IMR-90 (cell line): Measurements from ENCODE around the gene HOXC6. TPM values are rescaled to one million over a fixed set of nuclear protein-coding genes. Genes with fewer than 3 reads are reported as not detected.
"Not testable (repeated sequence)": the region's sequence is repeated elsewhere in the genome, so short reads cannot be mapped to it uniquely, and the experiment has no call there.

ENCODE experiments used
- ATAC-seq: fragments of 200-7000 bp; cut with Tn5 transposase; 2 replicates; pipeline ENCODE4 v1.9.1; 2020; ENCODE audit warnings: low read depth, mild to moderate bottlenecking, moderate library complexity
- BruUV-seq: library from RNA; stranded (reverse); fragments of 400-500 nt; replicated peaks from 2 replicates; lab custom pipeline; 2021; lab: Mats Ljungman, UMichigan
- CTCF ChIA-PET: fragments of 300-600 bp; formaldehyde crosslinking; extraction: SDS; loops from one replicate; lab custom pipeline; 2021; ENCODE audit warnings: antibody characterized with exemption; lab: Yijun Ruan, JAX
- POLR2A ChIA-PET: fragments of 300-600 bp; sonication (Branson Sonifier 250); formaldehyde crosslinking; loops from one replicate; lab custom pipeline; 2022; ENCODE audit warnings: antibody characterized with exemption; ENCODE audit not compliant: unreplicated experiment; lab: Charles Lee
- DNase-seq: peaks from one replicate; pipeline ENCODE4 v3.0.0; 2013
- H2AFZ ChIP-seq: replicated peaks from 2 replicates; pipeline ENCODE3; 2013; ENCODE audit warnings: low read length, mild to moderate bottlenecking; ENCODE audit not compliant: poor library complexity
- H2AK5ac ChIP-seq: 2 replicates; pipeline ENCODE4 v1.6.1; 2013; ENCODE audit warnings: low read depth, low read length, inconsistent platforms
- H2AK9ac ChIP-seq: replicated peaks from 2 replicates; pipeline ENCODE3; 2013; ENCODE audit warnings: mild to moderate bottlenecking, low read depth, low read length, moderate library complexity; ENCODE audit not compliant: poor library complexity
- H2BK120ac ChIP-seq: 2 replicates; pipeline ENCODE4 v1.6.1; 2013; ENCODE audit warnings: low read depth, low read length, inconsistent platforms
- H2BK15ac ChIP-seq: 3 replicates; pipeline ENCODE4 v1.6.1; 2013; ENCODE audit warnings: low read depth, low read length, inconsistent platforms
- H2BK20ac ChIP-seq: 2 replicates; pipeline ENCODE4 v1.6.1; 2013; ENCODE audit warnings: low read depth, mild to moderate bottlenecking, inconsistent platforms, low read length, moderate library complexity
- H2BK5ac ChIP-seq: 2 replicates; pipeline ENCODE4 v1.6.1; 2013; ENCODE audit warnings: mild to moderate bottlenecking, low read depth, low read length, inconsistent platforms; ENCODE audit not compliant: poor library complexity, severe bottlenecking
- H3K14ac ChIP-seq: replicated peaks from 2 replicates; pipeline ENCODE4 v1.6.1; 2013; ENCODE audit warnings: low read depth, low read length, inconsistent platforms
- H3K18ac ChIP-seq: 2 replicates; pipeline ENCODE4 v1.6.1; 2013; ENCODE audit warnings: low read depth, low read length, control low read depth
- H3K23ac ChIP-seq: 2 replicates; pipeline ENCODE4 v1.6.1; 2013; ENCODE audit warnings: low read depth, low read length, inconsistent platforms
- H3K27ac ChIP-seq: 2 replicates; pipeline ENCODE4 v1.5.1; 2013; ENCODE audit warnings: mild to moderate bottlenecking, control low read depth, low read length; ENCODE audit not compliant: insufficient read depth
- H3K27me3 ChIP-seq: 2 replicates; pipeline ENCODE4 v1.6.1; 2013; ENCODE audit warnings: low read length; ENCODE audit not compliant: control insufficient read depth, insufficient read depth
- H3K36me3 ChIP-seq: 2 replicates; pipeline ENCODE4 v1.6.1; 2013; ENCODE audit warnings: low read length, mixed read lengths; ENCODE audit not compliant: control insufficient read depth, insufficient read depth
- H3K4ac ChIP-seq: 2 replicates; pipeline ENCODE4 v1.6.1; 2013; ENCODE audit warnings: low read depth, low read length, inconsistent platforms
- H3K4me1 ChIP-seq: 2 replicates; pipeline ENCODE4 v1.6.1; 2013; ENCODE audit warnings: low read length, mixed read lengths; ENCODE audit not compliant: control insufficient read depth, insufficient read depth
- H3K4me2 ChIP-seq: 2 replicates; pipeline ENCODE4 v1.6.1; 2013; ENCODE audit warnings: low read depth, mild to moderate bottlenecking, control low read depth, low read length, moderate library complexity
- H3K4me3 ChIP-seq: 2 replicates; pipeline ENCODE4 v1.5.1; 2013; ENCODE audit warnings: low read depth, mild to moderate bottlenecking, control low read depth, low read length, moderate library complexity; ENCODE audit not compliant: insufficient read depth
- H3K56ac ChIP-seq: 2 replicates; pipeline ENCODE4 v1.6.1; 2013; ENCODE audit warnings: low read length, inconsistent platforms; ENCODE audit not compliant: insufficient read depth; ENCODE audit errors: extremely low read depth
- H3K79me1 ChIP-seq, 2 experiments: 2 replicates each; pipeline ENCODE4 v1.6.1; 2013; ENCODE audit warnings: low read length in 2 of 2, inconsistent platforms in 1 of 2, low read depth in 1 of 2
- H3K9ac ChIP-seq: 2 replicates; pipeline ENCODE4 v1.6.1; 2013; ENCODE audit warnings: low read depth, low read length, control low read depth
- H3K9me1 ChIP-seq: 2 replicates; pipeline ENCODE4 v1.6.1; 2013; ENCODE audit warnings: low read length, inconsistent platforms; ENCODE audit not compliant: insufficient read depth
- H3K9me3 ChIP-seq: 2 replicates; pipeline ENCODE4 v1.6.1; 2013; ENCODE audit warnings: low read length; ENCODE audit not compliant: control insufficient read depth, insufficient read depth
- H4K20me1 ChIP-seq: 2 replicates; pipeline ENCODE4 v1.6.1; 2013; ENCODE audit warnings: low read length, inconsistent platforms; ENCODE audit not compliant: insufficient read depth
- H4K5ac ChIP-seq: 2 replicates; pipeline ENCODE4 v1.6.1; 2013; ENCODE audit warnings: mild to moderate bottlenecking, low read depth, low read length, control low read depth
- H4K8ac ChIP-seq, 2 experiments: 2 replicates each; pipeline ENCODE4 v1.6.1; 2013; ENCODE audit warnings: low read depth in 2 of 2, low read length in 2 of 2, control low read depth in 1 of 2, inconsistent platforms in 1 of 2
- H4K91ac ChIP-seq: 2 replicates; pipeline ENCODE4 v1.6.1; 2013; ENCODE audit warnings: low read depth, low read length, inconsistent platforms; ENCODE audit not compliant: insufficient read depth
- BHLHE40 ChIP-seq: fragments of 150-350 bp; IDR thresholded peaks from 2 replicates; pipeline ENCODE4 v1.6.1; 2016; ENCODE audit warnings: mild to moderate bottlenecking, low read depth, low read length
- CEBPB ChIP-seq: IDR thresholded peaks from 2 replicates; pipeline ENCODE4 v1.6.1; 2012; ENCODE audit warnings: low read depth, low read length, improper control_type of control experiment
- WGBS, 2 experiments: methylation state at CpG; one replicate each; pipeline versions ENCODE4 v1.1.5 to v1.1.7; 2013; ENCODE audit warnings: missing lambda C conversion rate in 2 of 2; ENCODE audit not compliant: insufficient read length in 1 of 2; ENCODE audit errors: extremely low coverage in 2 of 2; 5-methylcytosine and 5-hydroxymethylcytosine counted together
- dilution Hi-C: fragments of 300-500 bp; cut with HindIII; formaldehyde crosslinking; loops from one replicate; pipeline ENCODE4 v1.14.3; 2018; ENCODE audit warnings: low sequenced_read_pairs; ENCODE audit not compliant: unreplicated experiment
- in situ Hi-C: fragments of 300-500 bp; cut with MboI; formaldehyde crosslinking; loops from 3 replicates; pipeline ENCODE4 v1.14.3; 2019; ENCODE audit warnings: low sequenced_read_pairs, inconsistent platforms, mixed read lengths
- intact Hi-C: fragments of 100-400 bp; cut with micrococcal nuclease; formaldehyde crosslinking; loops from 2 replicates; pipeline ENCODE4 v1.10.0; 2022
- polyA plus RNA-seq, 3 experiments: library from polyadenylated mRNA; depleted of rRNA; stranded (reverse); fragments of >200 nt; gene quantifications; 2 replicates each; pipeline ENCODE4 v1.2.3, GENCODE V29; 2012; ENCODE audit warnings: low replicate concordance in 1 of 3
- total RNA-seq: library from RNA; depleted of rRNA; stranded (reverse); fragments of >200 nt; gene quantifications from 2 replicates; pipeline ENCODE4 v1.2.3, GENCODE V29; 2012
- TF ChIP-seq, protein P1 (sequence below): fragments of 150-350 bp; IDR thresholded peaks from 2 replicates; pipeline ENCODE4 v1.6.1; 2017; ENCODE audit warnings: mild to moderate bottlenecking, antibody characterized with exemption, low read length, low read depth

The HOXC6 gene
- total and polyA plus RNA-seq, 2 of the 4 experiments (the other 2 are of a cell fraction) = 1.1 TPM; not detected in 1

- Histone ChIP-seq H3K9me1 (no peaks in the 10 kb centered on the region), H3K79me1 (no peaks in the 10 kb centered on the region), H2BK20ac (no peak overlapping the region), H4K8ac (no peak overlapping the region), H3K9ac (no peak overlapping the region), H3K4ac (no peak overlapping the region), H3K4me3 (no peak overlapping the region), H2BK15ac (no peak overlapping the region), H3K27me3 (peaks cover 22% of the 10 kb centered on the region), H2AK9ac (no peak overlapping the region), H2AFZ (no peak overlapping the region), H4K20me1 (no peaks in the 10 kb centered on the region), H3K23ac (no peak overlapping the region), H4K91ac (no peak overlapping the region), H3K27ac (no peak overlapping the region), H2BK5ac (no peak overlapping the region), H3K36me3 (no peaks in the 10 kb centered on the region), H3K4me1 (no peaks in the 10 kb centered on the region), H3K4me2 (no peak overlapping the region), H3K56ac (no peak overlapping the region), H3K18ac (no peak overlapping the region), H2BK120ac (no peak overlapping the region), H4K5ac (no peak overlapping the region), H2AK5ac (no peak overlapping the region), H3K14ac (no peak overlapping the region), H3K9me3 (no peaks in the 10 kb centered on the region)
- in situ Hi-C loops = no loop called here
- DNase-seq = no peak
- intact Hi-C loops = no loop called here
- ChIA-PET POLR2A (no interaction called here), CTCF (no interaction called here)
- dilution Hi-C loops = no loop called here
- TF ChIP-seq, protein P1, sequence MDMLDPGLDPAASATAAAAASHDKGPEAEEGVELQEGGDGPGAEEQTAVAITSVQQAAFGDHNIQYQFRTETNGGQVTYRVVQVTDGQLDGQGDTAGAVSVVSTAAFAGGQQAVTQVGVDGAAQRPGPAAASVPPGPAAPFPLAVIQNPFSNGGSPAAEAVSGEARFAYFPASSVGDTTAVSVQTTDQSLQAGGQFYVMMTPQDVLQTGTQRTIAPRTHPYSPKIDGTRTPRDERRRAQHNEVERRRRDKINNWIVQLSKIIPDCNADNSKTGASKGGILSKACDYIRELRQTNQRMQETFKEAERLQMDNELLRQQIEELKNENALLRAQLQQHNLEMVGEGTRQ = no peak
- TF ChIP-seq BHLHE40 = no peak
- no peak for TF ChIP-seq CEBPB
- ATAC-seq = no peak
- no TSS peak for BruUV-seq
Observed at GRCh38 chr12:54075974-54076373, 47.7 kb downstream of the HOXC6 start.

- H3K56ac ChIP-seq, H3K4ac ChIP-seq, H3K9ac ChIP-seq, H2BK5ac ChIP-seq, H2AK5ac ChIP-seq, H3K14ac ChIP-seq, H3K36me3 ChIP-seq, H3K9me1 ChIP-seq, H3K4me1 ChIP-seq, ATAC-seq, POLR2A ChIA-PET, H3K4me2 ChIP-seq, dilution Hi-C loops, H3K23ac ChIP-seq, CTCF ChIA-PET, H3K4me3 ChIP-seq, intact Hi-C loops, H3K79me1 ChIP-seq, H2AK9ac ChIP-seq, H4K91ac ChIP-seq, H3K27ac ChIP-seq, in situ Hi-C loops, H3K18ac ChIP-seq, H2BK120ac ChIP-seq, H3K9me3 ChIP-seq, H2AFZ ChIP-seq, BruUV-seq, H2BK20ac ChIP-seq, H4K8ac ChIP-seq, H4K20me1 ChIP-seq, DNase-seq, H4K5ac ChIP-seq, H2BK15ac ChIP-seq: not testable (repeated sequence)
- peaks cover 28% of the 10 kb centered on the region for H3K27me3 ChIP-seq
- WGBS, 2 experiments = 90% methylated on average over 3 of the region's 10 CpGs; no CpG with 5 or more reads in 1 of the 2 experiments
Observed at GRCh38 chr12:54077843-54078242, 49.6 kb downstream of the HOXC6 start.
